GM19468 (cell line): ENCODE measurements around the gene ZNF521.

ENCODE experiments used
- ATAC-seq: cut with Tn5 transposase; IDR thresholded peaks from one replicate; pipeline ENCODE4 v1.9.1; 2021; ENCODE audit warnings: mild to moderate bottlenecking, moderate library complexity, moderate number of reproducible peaks; ENCODE audit not compliant: unreplicated experiment; ENCODE audit errors: extremely low read depth

Gene ZNF521

GRCh38 chr18:25340762-25341161 lies 11.2 kb downstream of the ZNF521 start:
- ATAC-seq: no peak

DNA sequence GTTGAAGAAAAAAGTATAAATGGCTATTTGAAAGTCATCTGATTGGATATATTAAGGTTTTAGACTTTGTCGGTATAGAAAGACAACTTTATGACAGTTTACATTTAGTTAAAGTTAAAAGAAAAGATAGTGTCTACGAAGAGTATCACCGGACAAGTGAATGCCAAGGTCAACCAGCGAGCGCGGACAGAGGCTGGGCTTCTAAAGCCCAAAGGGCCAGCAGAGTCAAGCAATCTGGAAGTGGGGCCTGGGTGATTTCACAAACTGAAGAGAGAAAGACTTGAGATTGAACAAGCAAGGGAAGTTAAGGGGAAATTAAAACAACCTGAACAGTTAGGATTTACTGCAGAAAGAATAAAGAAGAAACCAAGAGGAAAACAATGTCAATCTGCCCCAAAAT lies 16.3 kb downstream of the ZNF521 start:
- no peak for ATAC-seq

GRCh38 chr18:25335062-25335461 lies 16.9 kb downstream of the ZNF521 start:
- ATAC-seq: no peak

DNA sequence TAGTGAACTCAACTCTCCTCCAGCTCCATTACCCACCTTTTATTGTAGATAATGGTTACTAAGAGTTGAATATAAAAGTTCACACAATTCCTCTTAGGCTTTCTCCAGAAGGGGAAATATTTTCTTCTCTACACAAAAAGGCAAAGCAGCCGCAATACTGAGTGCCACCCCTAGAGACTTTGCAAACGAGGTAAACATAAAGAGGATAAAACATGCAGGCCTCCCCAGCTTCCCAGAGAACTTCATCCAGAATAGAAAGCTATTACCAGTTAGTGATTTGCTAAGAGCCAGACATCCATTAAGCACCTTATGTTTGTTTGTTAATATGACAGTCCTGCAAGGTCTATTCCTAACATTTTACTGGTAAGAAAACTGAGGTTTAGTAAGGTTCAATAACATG lies 17.4 kb downstream of the ZNF521 start:
- no peak for ATAC-seq

DNA sequence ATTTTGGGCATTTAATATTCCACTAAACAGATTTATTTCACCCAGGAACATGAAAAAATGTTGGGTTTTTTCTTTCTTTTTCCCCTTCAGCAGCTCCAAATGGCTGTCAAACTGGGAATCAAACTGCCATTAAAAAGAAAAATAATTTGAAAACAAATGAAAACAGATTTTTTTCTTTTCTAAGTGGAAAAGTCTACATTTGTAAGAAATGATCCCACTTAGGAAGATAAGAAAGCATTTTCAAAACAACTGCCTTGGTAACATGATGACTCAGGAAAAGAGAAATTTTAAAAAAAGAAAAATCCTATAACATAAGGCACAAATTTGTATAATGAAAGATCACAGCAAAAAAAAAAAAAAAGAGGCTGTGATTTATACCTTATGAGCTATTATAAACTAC lies 20.0 kb downstream of the ZNF521 start:
- ATAC-seq: no peak

- no peak for ATAC-seq
Measured at GRCh38 chr18:25329783-25330182, 22.2 kb downstream of the ZNF521 start.

- no peak for ATAC-seq
Measured at GRCh38 chr18:25327584-25327983, 24.4 kb downstream of the ZNF521 start.

DNA sequence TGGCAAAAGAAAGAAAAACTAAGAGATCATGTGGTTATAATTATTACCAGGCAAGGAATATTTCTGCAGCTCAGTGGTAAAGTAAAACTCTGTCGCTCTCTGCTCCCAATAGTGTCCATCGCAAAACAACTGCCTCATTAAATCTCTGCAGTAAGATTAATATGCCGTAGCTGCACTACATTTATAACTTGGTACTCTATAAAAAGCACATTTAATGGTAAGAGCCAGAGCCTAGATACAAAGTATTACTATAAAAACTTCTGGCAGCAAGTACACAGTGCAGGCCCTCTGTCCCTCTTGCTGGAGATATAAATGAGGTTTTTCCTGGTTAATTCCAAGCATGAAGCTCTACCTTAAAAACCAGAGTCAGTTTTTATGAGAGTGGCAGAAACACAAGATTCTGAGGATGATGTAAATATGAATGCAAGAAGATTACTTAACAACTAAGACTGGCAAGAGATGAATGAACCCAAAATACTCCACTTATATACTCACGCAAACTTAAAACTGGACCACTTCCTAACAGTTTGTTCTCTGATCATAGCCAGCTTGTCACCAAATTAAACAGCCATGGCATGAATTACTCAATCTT lies 25.5 kb downstream of the ZNF521 start:
- ATAC-seq: no peak

- no peak for ATAC-seq
Measured at GRCh38 chr18:25322806-25323205, 29.2 kb downstream of the ZNF521 start.

DNA sequence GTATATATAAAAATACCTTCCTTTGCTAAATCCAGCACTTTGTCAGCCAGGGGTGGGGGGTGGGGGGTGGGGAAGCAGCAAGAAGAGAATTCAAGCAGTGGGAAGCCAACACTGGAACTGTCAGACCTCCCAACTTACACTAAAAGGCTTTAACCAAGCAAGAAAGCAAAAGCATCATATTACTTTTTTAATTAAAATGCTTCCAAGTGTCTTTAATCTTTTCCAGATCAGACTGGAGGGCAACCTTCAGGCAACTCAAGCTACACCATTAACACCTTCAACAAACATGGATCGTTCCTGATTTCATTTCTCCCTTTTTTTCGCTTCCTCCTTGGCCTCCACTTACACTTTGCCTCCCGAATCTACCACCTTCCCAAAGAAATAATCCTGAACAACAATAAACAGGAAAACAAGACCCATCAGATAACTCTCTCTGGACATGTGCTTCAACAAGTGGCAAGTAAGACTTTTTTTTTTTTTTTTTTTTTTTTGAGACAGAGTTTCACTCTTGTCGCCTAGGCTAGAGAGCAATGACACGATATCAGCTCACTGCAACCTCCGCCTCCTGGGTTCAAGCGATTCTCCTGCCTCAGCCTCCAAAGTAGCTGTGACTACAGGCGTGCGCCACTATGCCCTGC lies 35.5 kb downstream of the ZNF521 start:
- ATAC-seq: no peak

- ATAC-seq: no peak
Measured at GRCh38 chr18:25314838-25315190, 37.2 kb downstream of the ZNF521 start.

DNA sequence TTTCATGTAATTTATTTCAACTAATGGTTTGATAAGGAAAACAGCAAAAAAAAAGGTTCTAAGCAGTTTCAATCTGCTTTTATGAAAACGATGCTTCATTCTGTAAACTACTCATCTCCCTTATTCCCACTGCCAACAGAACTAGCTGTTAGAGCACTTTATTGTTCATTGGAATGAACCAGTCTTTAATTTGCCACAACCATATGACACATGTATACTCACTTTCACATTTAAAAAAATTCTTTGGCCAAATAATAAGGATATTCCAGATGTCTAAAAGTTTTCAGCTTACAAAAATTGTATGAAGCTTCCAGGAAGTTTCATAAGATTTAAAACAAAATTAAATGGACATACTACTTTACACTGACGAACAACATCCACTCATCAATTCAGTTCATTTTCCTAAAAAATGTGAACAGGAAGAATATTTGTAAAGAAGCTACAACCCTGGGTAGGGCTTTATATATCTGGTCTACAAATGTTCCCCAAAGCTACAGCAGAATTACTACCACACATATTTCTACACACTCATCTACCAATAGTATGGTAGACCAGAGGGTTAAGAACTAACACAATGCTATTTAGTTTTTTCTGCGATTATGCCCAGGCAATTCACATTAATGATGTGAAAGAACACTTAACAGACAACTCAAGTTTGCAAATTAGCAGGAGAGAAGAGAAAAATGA lies 37.7 kb downstream of the ZNF521 start:
- ATAC-seq: no peak

DNA sequence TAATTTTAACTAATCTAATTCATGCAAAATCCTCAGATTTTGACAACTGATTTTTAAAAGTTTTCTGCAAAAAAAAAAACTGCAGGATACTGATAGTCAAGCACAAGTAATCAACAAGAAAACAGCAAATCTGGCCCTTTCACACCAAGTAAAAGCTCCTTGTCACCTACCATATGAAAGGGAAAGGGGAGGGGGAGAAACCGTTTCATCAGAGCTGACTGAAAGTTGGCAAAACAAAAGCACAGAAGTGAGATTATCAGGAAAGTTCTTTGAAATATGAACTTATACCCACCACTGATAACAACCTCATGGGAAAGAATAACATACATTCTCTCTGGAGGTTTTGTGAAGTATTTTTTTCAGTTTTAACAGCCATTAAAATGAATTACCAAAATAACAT lies 38.7 kb downstream of the ZNF521 start:
- no peak for ATAC-seq

DNA sequence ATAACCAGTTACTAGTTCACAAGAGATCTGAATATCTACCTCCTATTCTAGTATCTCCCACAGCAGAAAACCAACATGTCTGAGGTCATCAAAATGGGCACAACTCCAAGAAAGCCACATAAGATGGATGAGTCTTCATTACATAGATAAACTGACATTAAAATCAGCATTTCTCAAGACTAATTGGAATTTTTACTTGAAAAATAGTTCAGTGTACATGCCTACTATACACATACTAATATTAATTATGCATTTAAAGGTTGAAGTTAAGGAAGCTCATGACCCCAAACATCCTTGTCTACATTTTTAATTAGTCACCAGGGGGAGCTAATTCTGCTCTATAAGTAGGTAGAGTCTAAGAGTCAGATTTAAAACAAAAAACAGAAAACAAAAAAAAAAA lies 41.9 kb downstream of the ZNF521 start:
- ATAC-seq: no peak

- ATAC-seq: no peak
Measured at GRCh38 chr18:25308381-25308780, 43.6 kb downstream of the ZNF521 start.

DNA sequence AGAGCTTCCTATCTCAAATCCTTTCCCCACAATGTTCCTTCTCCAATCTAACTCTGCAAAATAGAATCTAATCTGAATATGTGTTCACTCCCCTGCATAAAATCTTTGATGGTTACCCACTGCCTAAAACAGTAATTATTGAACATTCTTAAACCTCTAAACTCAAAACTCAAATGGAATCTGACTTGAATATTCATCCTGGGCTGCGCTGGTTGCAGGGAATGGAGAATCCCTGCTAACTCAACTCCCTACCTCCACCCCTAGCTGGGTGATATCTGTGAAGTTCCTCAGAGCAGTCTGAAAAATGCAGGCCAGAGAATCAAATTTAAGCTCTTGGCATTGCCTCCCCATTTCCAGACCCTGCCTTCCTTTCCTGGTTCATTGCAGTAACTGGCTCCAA lies 44.8 kb downstream of the ZNF521 start:
- no peak for ATAC-seq

- ATAC-seq: no peak
Measured at GRCh38 chr18:25306671-25307070, 45.3 kb downstream of the ZNF521 start.

- ATAC-seq: no peak
Measured at GRCh38 chr18:25305584-25305983, 46.4 kb downstream of the ZNF521 start.

DNA sequence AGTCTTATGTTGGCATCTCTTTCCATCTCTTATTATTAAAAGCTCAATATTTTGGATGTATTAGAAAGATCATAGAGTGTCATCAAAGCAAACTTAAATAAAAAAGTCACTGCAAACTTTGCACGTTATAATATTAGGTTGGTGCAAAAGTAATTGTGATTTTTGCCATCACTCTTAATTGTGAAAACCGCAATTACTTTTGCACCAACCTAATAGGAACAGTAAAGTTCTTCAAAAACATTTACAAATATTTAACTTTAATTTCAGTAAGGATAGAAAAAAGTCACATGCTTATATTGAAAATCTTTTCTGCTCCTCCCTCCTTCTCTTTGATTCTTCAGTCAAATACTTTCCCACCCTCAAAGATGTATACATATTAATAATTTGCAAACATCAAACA lies 51.5 kb downstream of the ZNF521 start:
- no peak for ATAC-seq

DNA sequence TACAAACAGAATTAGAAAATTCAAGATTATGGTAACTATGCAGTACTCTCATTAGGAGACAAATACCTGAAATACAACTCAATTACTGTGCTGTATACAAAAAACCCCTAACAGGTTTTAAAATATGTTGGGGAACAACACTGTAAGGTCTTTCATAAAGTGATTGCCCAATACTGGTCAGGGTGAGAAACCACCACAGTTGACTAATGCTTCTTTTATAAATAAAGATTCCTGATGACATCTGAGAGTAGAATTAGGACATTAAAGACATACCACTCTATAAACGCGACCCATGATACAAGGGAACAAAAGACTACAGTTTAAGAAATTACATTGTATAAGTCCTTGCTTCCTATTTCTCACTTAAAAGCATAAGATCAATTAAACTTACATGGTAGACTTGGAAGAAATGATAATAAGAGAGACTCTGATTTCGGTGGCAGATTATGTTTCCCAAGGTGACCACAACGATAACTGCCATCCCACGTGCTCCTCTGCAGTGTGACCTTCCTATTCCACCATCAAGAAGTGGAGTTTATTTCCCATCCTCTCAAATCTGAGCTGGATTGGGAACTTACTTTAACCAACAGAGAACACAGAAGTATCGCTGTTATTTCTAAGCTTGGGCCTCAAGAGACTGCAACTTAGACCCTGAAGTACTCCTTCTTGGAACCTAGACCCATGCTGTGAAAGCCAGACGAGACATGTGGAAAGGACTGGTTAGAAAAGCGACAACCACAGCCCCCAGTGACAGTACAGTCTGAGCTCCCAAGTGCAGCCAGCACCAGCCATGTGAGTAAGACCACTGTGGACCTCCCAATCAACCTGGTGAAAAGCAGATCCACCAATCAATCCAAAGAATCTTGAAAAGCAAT lies 52.3 kb downstream of the ZNF521 start:
- ATAC-seq: no peak

DNA sequence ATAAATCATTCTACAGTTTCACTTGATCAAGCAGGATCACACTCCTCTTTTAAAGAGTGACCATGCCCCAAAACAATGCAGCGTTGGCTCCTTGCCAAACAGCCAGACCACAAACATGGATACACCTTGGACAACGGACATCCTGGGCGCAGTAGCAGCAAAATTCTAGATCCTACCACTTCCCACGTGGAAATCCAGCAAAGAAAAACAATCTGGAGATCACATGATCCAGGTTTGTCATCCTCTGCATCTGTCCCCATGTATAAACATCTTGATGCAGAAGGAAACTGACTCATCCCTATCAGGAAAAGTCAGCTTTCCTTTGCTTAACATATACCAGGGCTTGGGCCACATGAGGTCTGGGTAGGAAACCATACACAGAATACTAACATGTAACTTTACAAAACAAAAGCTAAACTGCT lies 53.1 kb downstream of the ZNF521 start:
- ATAC-seq: no peak
